ENCODE data around the gene CCDC106. TPM values are rescaled to one million over a fixed set of nuclear protein-coding genes. Genes with fewer than 3 reads are reported as not detected.
A peak's percentile ranks its signal among the peaks of the same experiment; 100 is the strongest.

Gene CCDC106
- total RNA-seq, 1 donor from 2014 or later = 9.4 TPM

GRCh38 chr19:55613930-55614710, 33.9 kb upstream of the CCDC106 start:
- DNase-seq (ENCODE audit: low spot score) = no peak

GRCh38 chr19:55614711-55615542, 33.1 kb upstream of the CCDC106 start:
- DNase-seq (ENCODE audit: low spot score) = no peak

DNA sequence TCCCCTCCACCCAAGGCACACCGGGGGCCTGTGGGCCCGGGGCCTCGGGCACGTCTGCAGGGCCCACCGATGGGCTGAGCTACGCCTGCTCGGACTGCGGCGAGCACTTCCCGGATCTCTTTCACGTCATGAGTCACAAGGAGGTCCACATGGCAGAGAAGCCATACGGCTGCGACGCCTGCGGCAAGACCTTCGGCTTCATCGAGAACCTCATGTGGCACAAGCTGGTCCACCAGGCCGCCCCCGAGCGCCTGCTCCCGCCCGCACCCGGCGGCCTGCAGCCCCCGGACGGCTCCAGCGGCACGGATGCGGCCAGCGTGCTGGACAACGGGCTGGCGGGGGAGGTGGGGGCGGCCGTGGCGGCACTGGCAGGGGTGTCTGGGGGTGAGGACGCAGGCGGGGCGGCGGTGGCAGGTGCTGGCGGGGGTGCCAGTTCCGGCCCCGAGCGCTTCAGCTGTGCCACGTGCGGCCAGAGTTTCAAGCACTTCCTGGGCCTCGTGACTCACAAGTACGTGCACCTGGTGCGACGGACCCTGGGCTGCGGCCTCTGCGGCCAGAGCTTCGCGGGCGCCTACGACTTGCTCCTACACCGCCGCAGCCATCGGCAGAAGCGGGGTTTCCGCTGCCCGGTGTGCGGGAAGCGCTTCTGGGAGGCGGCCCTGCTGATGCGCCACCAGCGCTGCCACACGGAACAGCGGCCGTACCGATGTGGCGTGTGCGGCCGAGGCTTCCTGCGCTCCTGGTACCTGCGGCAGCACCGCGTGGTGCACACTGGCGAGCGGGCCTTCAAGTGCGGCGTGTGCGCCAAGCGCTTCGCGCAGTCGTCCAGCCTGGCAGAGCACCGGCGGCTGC, 32.2 kb upstream of the CCDC106 start:
- no peak for DNase-seq (ENCODE audit: low spot score)

DNA sequence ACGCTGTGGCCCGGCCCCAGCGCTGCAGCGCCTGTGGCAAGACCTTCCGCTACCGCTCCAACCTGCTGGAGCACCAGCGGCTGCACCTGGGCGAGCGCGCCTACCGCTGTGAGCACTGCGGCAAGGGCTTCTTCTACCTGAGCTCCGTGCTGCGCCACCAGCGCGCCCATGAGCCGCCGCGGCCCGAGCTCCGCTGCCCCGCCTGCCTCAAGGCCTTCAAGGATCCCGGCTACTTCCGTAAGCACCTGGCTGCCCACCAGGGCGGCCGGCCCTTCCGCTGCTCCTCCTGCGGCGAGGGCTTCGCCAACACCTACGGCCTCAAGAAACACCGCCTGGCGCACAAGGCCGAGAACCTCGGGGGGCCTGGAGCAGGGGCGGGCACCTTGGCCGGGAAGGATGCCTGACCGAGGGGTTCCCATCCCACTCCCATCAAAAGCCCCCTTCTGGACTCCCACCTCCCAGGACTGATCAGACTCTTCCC, 31.6 kb upstream of the CCDC106 start:
- no peak for DNase-seq (ENCODE audit: low spot score)

DNA sequence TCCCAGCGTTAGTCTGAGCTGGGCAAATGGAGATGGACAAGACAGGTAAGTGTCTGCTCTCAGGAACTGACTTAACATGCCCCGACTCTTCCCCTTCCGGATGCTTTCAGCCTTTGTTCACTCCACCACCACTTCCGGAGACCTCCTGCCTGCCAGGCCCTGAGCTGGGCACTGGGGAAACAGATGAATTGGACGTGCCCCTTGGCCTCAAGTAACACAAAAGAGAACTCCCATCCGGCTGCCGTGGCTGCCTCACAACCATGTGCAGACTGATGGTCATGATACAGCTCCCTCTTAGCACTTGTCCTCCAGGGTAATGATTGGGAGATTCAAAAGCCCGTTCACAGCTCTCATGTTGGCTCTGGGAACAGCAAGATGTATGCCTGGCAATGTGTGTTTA, 30.6 kb upstream of the CCDC106 start:
- no peak for DNase-seq (ENCODE audit: low spot score)

- DNase-seq (ENCODE audit: low spot score) = no peak
Measured at GRCh38 chr19:55618426-55618825, 29.6 kb upstream of the CCDC106 start.

DNA sequence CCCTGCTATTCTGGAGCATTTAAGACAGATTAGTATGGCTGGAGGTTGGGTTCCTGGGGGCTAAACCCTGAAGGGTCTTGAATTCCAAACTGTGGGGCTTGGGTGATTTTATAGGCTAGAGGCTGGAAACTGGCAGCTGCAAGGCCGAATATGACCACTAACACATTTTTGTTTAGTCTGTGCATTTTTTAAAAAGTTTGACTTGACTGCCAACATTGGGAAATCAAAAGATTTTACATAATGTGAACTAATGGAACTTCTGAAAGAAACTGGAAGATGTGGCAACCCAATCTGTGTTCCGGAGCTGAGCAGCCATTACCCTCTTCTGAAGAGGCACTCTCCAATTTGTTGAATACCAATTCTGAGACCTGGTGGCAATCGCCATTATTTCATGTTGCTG, 28.7 kb upstream of the CCDC106 start:
- DNase-seq (ENCODE audit: low spot score) = no peak

GRCh38 chr19:55620410-55621204, 27.4 kb upstream of the CCDC106 start:
- no peak for DNase-seq (ENCODE audit: low spot score)

- DNase-seq (ENCODE audit: low spot score) = no peak
Measured at GRCh38 chr19:55621205-55621672, 26.8 kb upstream of the CCDC106 start.

DNA sequence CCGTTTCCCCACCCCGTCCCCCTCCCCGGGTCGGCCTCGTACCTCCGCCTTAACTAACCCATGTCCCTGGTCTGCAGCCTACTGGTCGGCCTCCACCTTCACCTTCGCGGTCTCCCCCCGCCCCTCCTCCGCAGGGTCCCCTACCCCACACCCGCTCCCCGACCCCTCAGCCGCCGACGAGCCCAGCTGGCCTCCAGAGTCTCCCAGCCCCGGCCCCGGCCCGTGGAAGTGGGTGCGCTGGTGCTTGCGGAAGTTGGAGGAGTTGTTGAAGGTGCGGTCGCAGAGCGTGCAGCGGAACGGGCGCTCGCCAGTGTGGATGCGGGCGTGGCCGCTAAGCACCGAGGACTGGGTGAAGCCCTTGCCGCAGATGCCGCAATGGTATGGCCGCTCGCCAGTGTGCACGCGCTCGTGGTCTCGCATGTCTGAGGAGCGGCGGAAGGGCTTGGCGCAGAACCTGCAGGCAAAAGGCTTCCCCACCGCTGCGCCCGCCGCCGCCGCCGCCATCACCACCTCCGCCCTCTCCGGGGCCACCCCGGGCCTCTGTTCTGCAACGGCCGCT, 26.3 kb upstream of the CCDC106 start:
- DNase-seq (ENCODE audit: low spot score) = no peak

- DNase-seq (ENCODE audit: low spot score) = no peak
Measured at GRCh38 chr19:55622242-55622969, 25.6 kb upstream of the CCDC106 start.

DNA sequence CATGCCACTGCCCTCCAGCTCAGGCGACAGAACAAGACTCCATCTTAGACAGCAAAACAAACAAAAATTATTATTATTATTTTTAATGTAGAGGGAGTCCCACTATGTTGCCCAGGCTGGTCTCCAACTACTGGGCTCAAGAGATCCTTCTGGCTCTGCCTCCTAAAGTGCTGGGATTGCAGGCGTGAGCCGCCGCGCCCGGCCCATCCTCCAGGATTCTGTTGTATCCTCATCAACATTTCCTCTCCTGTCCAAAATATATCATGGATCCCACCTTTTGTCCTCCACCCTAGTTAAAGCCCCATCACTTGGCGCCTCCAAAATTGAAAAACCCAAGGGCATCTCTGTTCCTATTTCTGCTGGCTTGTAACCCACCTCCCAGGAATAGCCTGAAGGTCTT, 24.9 kb upstream of the CCDC106 start:
- no peak for DNase-seq (ENCODE audit: low spot score)

GRCh38 chr19:55623561-55623960, 24.5 kb upstream of the CCDC106 start:
- DNase-seq (ENCODE audit: low spot score) = no peak

DNA sequence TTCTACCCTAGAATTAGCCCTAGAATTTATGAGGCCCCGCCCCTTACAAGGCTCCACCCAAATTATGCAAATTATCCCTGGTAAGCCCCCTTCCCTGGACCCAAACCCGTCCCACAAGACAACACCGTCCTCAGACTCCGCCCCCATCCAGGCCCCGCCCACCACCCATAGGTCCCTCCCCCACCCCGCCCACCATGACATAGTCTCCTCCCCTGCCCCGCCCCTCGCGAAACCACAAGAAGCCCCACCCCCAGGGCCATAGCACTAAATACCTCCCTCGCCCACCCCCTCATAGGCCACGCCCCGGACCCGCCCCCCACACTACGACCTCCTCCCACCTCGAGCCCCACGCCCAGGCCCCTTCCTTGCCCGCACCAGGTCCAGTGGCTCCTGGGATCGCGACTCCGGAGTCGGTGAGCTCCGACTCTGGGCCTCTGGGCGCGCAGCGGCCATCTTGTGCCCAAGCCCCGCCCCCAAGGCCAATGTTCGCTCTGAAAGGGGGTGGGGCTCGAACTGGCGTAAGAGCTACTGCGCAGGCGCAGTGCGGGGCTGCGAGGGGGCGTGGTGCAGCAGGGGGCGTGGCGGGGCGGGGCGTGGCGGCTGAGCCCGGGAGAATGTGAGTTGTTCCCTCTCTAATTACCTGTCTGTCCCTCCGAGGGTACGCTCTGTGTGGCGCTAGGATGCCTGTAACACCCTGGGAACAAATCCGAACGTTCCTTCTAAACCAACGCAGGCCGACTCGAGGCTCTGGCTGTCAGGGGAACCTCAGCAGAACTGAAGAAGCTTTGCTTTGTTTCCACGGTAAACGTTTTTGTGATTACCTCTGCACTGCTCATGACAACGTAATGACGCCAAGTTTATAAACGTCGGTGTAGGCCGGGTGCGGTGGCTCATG, 23.7 kb upstream of the CCDC106 start, which contains the start of gene ZNF784:
ZNF784 (minus strand) TSS at position 458 of the 895 bp plus-strand sequence; CDS start at position 453, 5 bp downstream.
- peak; percentile 96 for DNase-seq (ENCODE audit: low spot score)

DNA sequence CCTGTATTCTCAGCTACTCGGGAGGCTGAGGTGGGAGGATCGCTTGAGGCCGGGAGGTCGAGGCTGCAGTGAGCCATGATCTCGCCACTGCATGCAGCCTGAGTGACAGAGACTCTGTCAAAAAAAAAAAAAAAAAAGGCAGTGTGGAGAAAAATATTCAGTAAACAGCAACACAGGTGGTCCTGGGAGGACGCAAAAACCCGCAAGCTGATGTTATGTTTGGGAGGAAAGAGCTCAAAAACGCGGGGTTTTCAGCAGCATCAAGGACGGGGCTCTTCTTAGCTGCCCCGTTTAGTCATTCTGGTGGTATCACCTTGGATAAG, 23.0 kb upstream of the CCDC106 start:
- DNase-seq (ENCODE audit: low spot score) = no peak

DNA sequence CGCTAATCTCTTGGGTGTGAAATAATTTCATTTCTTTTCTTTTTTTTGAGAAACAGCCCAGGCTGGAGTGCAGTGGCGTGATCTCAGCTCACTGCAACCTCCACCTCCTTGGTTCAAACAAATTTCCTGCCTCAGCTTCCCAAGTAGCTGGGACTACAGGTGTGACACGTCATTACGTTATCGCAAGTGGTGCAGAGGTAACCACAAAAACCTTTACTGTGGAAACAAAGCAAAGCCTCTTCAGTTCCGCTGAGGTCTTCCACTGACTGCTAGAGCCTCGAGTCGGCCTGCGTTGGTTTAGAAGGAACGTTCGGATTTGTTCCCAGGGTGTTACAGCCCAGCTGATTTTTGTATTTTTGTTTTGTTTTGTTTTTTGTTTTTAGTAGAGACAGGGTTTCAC, 21.7 kb upstream of the CCDC106 start:
- DNase-seq (ENCODE audit: low spot score) = no peak

GRCh38 chr19:55632463-55632834, 15.6 kb upstream of the CCDC106 start:
- peak; percentile 93 for DNase-seq (ENCODE audit: low spot score)

DNA sequence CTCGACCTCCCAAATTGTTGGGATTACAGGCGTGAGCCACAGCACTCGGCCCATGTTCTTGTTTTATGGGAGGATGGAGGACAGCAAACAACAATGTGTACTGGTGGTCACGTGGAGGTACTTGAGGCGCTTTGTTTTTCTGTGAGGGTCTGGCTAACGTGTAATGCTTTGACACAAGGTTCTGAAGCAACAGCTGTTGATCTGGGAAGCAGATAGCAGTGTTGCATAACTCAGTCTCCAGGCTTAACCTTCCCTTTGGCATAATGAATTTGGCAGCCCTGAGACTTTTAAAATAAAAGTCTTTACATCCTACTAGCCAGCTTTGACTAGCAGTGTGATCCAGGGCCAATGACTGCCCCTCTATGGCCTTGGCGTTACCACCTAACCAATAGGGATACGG, 14.2 kb upstream of the CCDC106 start:
- no peak for DNase-seq (ENCODE audit: low spot score)

DNA sequence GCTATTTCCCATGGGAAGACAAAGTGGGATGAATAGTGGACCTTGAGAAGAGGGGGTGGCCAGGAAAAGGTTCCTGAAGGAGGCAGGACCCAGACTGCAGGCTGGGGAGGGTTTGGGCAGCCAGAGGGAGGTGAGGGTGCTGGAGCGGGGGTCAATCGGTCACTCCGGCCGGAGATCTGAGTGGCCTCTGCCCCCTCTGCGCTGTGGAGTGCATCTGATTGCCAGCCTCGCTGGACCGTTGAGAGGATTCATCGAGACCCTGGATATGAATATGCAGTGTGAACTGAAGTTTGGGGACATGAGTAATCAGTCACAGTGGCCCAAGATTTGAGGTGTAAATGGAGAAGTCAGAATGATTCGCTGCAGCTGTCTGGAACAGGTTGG, 12.7 kb upstream of the CCDC106 start:
- DNase-seq (ENCODE audit: low spot score) = no peak
